Keratinocyte (primary cell): Measurements from ENCODE around the gene FOXE3. TPM values are rescaled to one million over a fixed set of nuclear protein-coding genes. Genes with fewer than 3 reads are reported as not detected.

Experiments
- DNase-seq: peaks from one replicate; pipeline ENCODE4 v3.0.0-alpha.2; 2011; ENCODE audit warnings: low read depth, missing footprints, low spot score
- FAIRE-seq: peaks from 2 replicates; lab custom pipeline; 2011; peaks lifted over from hg19 to GRCh38; lab: Jason Lieb, UNC
- H2AFZ ChIP-seq: 2 replicates; pipeline ENCODE4 v1.6.0; 2012; ENCODE audit warnings: low read length, control low read depth, inconsistent platforms; ENCODE audit not compliant: control insufficient read depth
- H3K27ac ChIP-seq: 2 replicates; pipeline ENCODE4 v1.5.1; 2011; ENCODE audit warnings: low read length; ENCODE audit not compliant: control insufficient read depth, insufficient read depth
- H3K27me3 ChIP-seq: 3 replicates; pipeline ENCODE4 v1.6.0; 2011; ENCODE audit warnings: low read length; ENCODE audit not compliant: control insufficient read depth, insufficient read depth; ENCODE audit errors: extremely low read depth
- H3K36me3 ChIP-seq, 2 experiments: 2 replicates in 1 of 2; 3 replicates in 1 of 2; pipeline ENCODE4 v1.5.1; 2011; ENCODE audit warnings: low read length in 2 of 2, mild to moderate bottlenecking in 1 of 2; ENCODE audit not compliant: control insufficient read depth in 2 of 2, insufficient read depth in 2 of 2; ENCODE audit errors: extremely low read depth in 1 of 2
- H3K4me1 ChIP-seq: 3 replicates; pipeline ENCODE4 v1.5.1; 2011; ENCODE audit warnings: low read length; ENCODE audit not compliant: control insufficient read depth, insufficient read depth; ENCODE audit errors: extremely low read depth
- H3K4me2 ChIP-seq: 3 replicates; pipeline ENCODE4 v1.6.0; 2011; ENCODE audit warnings: low read depth, low read length; ENCODE audit not compliant: control insufficient read depth, insufficient read depth; ENCODE audit errors: extremely low read depth
- H3K4me3 ChIP-seq, 3 experiments: fragments of 200-600 bp in 1 of 3; sonication (generic) in 1 of 3; 2 replicates in 2 of 3; 3 replicates in 1 of 3; pipeline ENCODE4 v1.5.1; 2011 to 2016; ENCODE audit warnings: low read length in 3 of 3, mild to moderate bottlenecking in 3 of 3, control low read depth in 2 of 3, inconsistent platforms in 1 of 3, low read depth in 1 of 3, mixed read lengths in 1 of 3, mixed run types in 1 of 3, moderate library complexity in 1 of 3; ENCODE audit not compliant: control insufficient read depth in 2 of 3, insufficient read depth in 2 of 3; ENCODE audit errors: extremely low read depth in 1 of 3
- H3K79me2 ChIP-seq: 2 replicates; pipeline ENCODE4 v1.6.0; 2012; ENCODE audit warnings: low read length; ENCODE audit not compliant: control insufficient read depth, insufficient read depth
- H3K9ac ChIP-seq: 3 replicates; pipeline ENCODE4 v1.6.0; 2011; ENCODE audit warnings: low read length; ENCODE audit not compliant: control insufficient read depth, insufficient read depth; ENCODE audit errors: extremely low read depth
- H3K9me1 ChIP-seq: 3 replicates; pipeline ENCODE4 v1.6.0; 2011; ENCODE audit warnings: low read length; ENCODE audit not compliant: control insufficient read depth, insufficient read depth; ENCODE audit errors: extremely low read depth
- H3K9me3 ChIP-seq: 2 replicates; pipeline ENCODE4 v1.5.1; 2012; ENCODE audit warnings: low read depth, low read length; ENCODE audit not compliant: control insufficient read depth
- H4K20me1 ChIP-seq: 3 replicates; pipeline ENCODE4 v1.6.0; 2011; ENCODE audit warnings: low read length; ENCODE audit not compliant: control insufficient read depth, insufficient read depth; ENCODE audit errors: extremely low read depth
- EZH2 ChIP-seq: IDR thresholded peaks from one replicate; pipeline ENCODE4 v1.6.1; 2012; ENCODE audit warnings: inconsistent platforms, mild to moderate bottlenecking, low read length, moderate library complexity
- dilution Hi-C: fragments of 300-500 bp; cut with MboI; formaldehyde crosslinking; loops from one replicate; pipeline ENCODE4 v1.7.0; 2020; ENCODE audit warnings: low sequenced_read_pairs; ENCODE audit not compliant: extremely low pct_ligation_motif_present
- polyA plus RNA-seq, 5 experiments: library from polyadenylated mRNA; depleted of rRNA in 3 of 5; stranded (reverse) in 3 of 5; stranded (forward) in 1 of 5; unstranded in 1 of 5; fragments of >200 nt; gene quantifications; 1 replicate in 1 of 5; 2 replicates in 3 of 5; 3 replicates in 1 of 5; pipeline versions ENCODE4 v1.2.1 to v1.2.3, GENCODE V29; 2011 to 2012; ENCODE audit warnings: missing spikeins in 2 of 5, low read depth in 1 of 5, low replicate concordance in 1 of 5
- TF ChIP-seq, protein P1 (sequence below), 3 experiments: IDR thresholded peaks in 1 of 3; conservative IDR thresholded peaks in 1 of 3; optimal IDR thresholded peaks in 1 of 3; 2 replicates in 2 of 3; 3 replicates in 1 of 3; pipeline versions ENCODE3 to v1.5.1; 2011; ENCODE audit warnings: low read length in 3 of 3, mild to moderate bottlenecking in 3 of 3, moderate library complexity in 2 of 3, control low read depth in 1 of 3, inconsistent platforms in 1 of 3; ENCODE audit not compliant: insufficient read depth in 2 of 3; ENCODE audit errors: extremely low read depth in 1 of 3

Gene FOXE3
- polyA plus RNA-seq, 1 donor (not counting 4 experiments of a cell fraction or from before 2014, with no cell fraction given) = not detected

DNA sequence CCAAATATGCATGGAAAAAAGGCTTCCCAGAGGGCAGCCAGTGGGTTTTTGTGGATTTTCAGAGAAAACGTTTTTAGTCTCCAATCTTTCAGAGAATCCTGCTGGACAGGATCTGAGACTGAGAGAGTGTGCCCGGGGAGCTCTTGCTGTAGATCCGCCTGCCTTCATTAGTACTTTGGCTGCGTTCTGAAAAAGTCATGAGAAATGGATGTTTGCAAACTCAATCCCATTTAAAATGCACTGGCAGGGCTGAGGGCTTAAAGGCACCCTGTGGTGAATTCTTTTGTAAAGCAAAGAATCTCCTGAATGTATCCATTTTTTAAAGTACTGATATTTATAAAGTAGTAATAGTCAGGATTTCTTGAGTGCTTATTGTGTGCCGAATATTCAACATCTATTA, 44.0 kb downstream of the FOXE3 start:
- dilution Hi-C loops = no loop called here
- H3K36me3 ChIP-seq = no peaks in the 10 kb centered on the region
- no peak for FAIRE-seq
- H3K4me1 ChIP-seq = no peaks in the 10 kb centered on the region
- no peaks in the 10 kb centered on the region for H3K9me1 ChIP-seq
- no peaks in the 10 kb centered on the region for H4K20me1 ChIP-seq
- H3K9me3 ChIP-seq = no peaks in the 10 kb centered on the region
- no peak for TF ChIP-seq EZH2
- TF ChIP-seq, protein P1, sequence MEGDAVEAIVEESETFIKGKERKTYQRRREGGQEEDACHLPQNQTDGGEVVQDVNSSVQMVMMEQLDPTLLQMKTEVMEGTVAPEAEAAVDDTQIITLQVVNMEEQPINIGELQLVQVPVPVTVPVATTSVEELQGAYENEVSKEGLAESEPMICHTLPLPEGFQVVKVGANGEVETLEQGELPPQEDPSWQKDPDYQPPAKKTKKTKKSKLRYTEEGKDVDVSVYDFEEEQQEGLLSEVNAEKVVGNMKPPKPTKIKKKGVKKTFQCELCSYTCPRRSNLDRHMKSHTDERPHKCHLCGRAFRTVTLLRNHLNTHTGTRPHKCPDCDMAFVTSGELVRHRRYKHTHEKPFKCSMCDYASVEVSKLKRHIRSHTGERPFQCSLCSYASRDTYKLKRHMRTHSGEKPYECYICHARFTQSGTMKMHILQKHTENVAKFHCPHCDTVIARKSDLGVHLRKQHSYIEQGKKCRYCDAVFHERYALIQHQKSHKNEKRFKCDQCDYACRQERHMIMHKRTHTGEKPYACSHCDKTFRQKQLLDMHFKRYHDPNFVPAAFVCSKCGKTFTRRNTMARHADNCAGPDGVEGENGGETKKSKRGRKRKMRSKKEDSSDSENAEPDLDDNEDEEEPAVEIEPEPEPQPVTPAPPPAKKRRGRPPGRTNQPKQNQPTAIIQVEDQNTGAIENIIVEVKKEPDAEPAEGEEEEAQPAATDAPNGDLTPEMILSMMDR (optimal IDR thresholded peaks at IDR 0.05 in 1 of 3, IDR thresholded peaks at IDR 0.05 in 1 of 3, conservative IDR thresholded peaks at IDR 0.05 in 1 of 3; ENCODE audit: extremely low read depth in 1 of 3, insufficient read depth in 2 of 3, low read length in 3 of 3) = no peak
- H3K9ac ChIP-seq = no peak overlapping the region
- no peak overlapping the region for H3K4me3 ChIP-seq
- peaks cover 9% of the 10 kb centered on the region for H3K27me3 ChIP-seq
- H3K79me2 ChIP-seq = no peaks in the 10 kb centered on the region
- DNase-seq = no peak
- no peak overlapping the region for H2AFZ ChIP-seq
- no peak overlapping the region for H3K4me2 ChIP-seq
- H3K27ac ChIP-seq = no peak overlapping the region

- FAIRE-seq (no peak), DNase-seq (no peak)
- Histone ChIP-seq H3K9me1 (no peaks in the 10 kb centered on the region), H3K27ac (no peak overlapping the region), H3K4me1 (no peaks in the 10 kb centered on the region), H3K79me2 (no peaks in the 10 kb centered on the region), H3K9ac (no peak overlapping the region), H3K4me3 (no peak overlapping the region), H4K20me1 (no peaks in the 10 kb centered on the region), H3K9me3 (no peaks in the 10 kb centered on the region), H3K4me2 (no peak overlapping the region), H3K36me3 (no peaks in the 10 kb centered on the region), H2AFZ (no peak overlapping the region), H3K27me3 (peaks cover 9% of the 10 kb centered on the region)
- dilution Hi-C loops = no loop called here
- no peak for TF ChIP-seq EZH2
Observed at GRCh38 chr1:47460456-47460855, 44.4 kb downstream of the FOXE3 start.

DNA sequence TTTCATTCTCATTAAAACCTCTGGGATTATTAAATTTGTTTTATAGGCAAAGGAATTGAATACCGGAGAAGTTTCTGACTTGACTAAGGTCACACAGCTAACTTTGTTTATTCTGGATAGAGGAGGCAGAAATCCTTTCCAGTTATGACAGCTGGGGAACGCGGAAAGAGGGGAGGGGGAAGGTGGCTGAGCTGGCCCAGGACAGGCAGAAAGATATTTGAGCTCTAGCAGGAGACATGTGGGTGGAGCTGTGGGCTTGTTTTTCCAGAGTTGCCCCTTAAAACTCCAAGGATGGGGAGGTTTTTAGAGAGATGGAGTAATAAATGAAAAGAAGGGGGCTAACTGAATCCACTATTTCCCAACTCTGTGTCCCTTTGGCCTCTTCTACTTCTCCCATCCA, 49.5 kb downstream of the FOXE3 start:
- Histone ChIP-seq H3K4me3 (no peak overlapping the region), H3K9me1 (no peaks in the 10 kb centered on the region), H3K79me2 (no peaks in the 10 kb centered on the region), H2AFZ (no peak overlapping the region), H3K4me1 (no peaks in the 10 kb centered on the region), H3K9me3 (no peaks in the 10 kb centered on the region), H3K27ac (no peak overlapping the region), H4K20me1 (no peaks in the 10 kb centered on the region), H3K9ac (no peak overlapping the region), H3K4me2 (no peak overlapping the region), H3K36me3 (no peaks in the 10 kb centered on the region), H3K27me3 (no peaks in the 10 kb centered on the region)
- dilution Hi-C loops = no loop called here
- DNase-seq (no peak), FAIRE-seq (no peak)
- TF ChIP-seq, protein P1 (optimal IDR thresholded peaks at IDR 0.05 in 1 of 3, IDR thresholded peaks at IDR 0.05 in 1 of 3, conservative IDR thresholded peaks at IDR 0.05 in 1 of 3; ENCODE audit: extremely low read depth in 1 of 3, insufficient read depth in 2 of 3, low read length in 3 of 3) = no peak
- no peak for TF ChIP-seq EZH2
